Right lung (tissue), 5 donors: Measurements from ENCODE around the gene LRRC56. TPM values are rescaled to one million over a fixed set of nuclear protein-coding genes. Genes with fewer than 3 reads are reported as not detected.

Experiments used
- DNase-seq, 2 donors: peaks; one replicate each; pipeline ENCODE4 v3.0.0-alpha.2; 2013
- polyA plus RNA-seq, 5 donors: library from polyadenylated mRNA; unstranded; fragments of 120-200 nt; gene quantifications; one replicate each; pipeline versions ENCODE4 v1.2.1 to v1.2.3, GENCODE V29; 2013; ENCODE audit warnings: inconsistent platforms in 1 of 5, low replicate concordance in 1 of 5; ENCODE audit not compliant: insufficient read length in 5 of 5, insufficient read depth in 1 of 5

Gene LRRC56
- polyA plus RNA-seq, 5 donors = 2.3 to 5.0 (median 3.3) TPM

DNA sequence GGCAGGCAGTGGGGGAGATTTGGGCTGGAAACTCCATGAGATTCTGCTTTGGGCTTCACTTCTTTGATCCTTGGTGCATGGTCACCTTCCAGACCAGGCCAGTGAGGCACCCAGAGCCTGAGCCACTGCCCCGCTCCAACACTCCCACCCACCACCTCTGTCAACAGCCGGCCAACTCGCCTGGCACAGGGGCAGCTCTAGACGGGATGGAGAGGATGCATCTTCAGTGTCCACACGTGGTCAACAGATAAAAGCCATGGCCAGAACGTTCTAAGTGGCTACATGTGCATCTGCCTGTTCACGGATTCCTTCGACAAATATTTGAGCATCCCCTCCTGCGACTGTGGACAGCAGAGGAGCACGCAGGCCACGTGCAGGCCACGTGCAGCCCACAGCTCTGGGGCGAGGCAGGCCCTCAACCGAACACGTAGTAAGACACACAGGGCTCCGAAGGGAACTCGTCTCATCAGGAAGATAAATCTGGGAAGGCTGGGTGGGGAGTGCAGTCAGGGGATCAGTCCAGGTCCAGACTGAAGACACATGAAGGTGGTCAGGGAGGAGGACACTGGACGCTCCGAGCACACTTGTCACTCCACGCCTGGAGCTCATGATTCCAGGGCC, 1.2 kb downstream of the LRRC56 start:
- DNase-seq = no peak

DNA sequence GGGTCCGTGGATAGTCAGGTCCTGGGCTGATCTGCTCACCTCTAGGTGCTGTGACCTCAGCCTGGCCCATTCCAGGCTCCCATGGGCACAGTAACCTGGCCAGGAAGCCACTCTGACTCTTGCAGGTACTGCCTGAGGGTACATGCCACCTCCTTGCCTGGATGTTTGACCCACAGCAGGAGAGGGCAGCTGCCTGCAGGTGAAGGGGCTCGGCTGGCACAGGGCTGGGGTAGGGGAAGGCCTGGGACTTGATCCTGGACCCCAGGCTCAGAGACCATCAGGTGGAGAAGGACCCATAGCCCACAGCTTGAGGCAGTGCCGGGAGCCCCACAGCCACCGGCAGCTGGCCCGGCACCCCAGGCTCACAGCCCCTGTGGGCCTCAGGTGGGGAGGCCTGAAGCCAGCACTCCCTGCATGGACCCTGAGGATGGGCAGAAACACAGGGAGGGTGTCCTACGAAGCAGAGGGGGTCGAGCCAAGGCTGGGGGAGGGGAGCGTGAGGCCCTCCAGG, 2.7 kb downstream of the LRRC56 start:
- DNase-seq = no peak

DNA sequence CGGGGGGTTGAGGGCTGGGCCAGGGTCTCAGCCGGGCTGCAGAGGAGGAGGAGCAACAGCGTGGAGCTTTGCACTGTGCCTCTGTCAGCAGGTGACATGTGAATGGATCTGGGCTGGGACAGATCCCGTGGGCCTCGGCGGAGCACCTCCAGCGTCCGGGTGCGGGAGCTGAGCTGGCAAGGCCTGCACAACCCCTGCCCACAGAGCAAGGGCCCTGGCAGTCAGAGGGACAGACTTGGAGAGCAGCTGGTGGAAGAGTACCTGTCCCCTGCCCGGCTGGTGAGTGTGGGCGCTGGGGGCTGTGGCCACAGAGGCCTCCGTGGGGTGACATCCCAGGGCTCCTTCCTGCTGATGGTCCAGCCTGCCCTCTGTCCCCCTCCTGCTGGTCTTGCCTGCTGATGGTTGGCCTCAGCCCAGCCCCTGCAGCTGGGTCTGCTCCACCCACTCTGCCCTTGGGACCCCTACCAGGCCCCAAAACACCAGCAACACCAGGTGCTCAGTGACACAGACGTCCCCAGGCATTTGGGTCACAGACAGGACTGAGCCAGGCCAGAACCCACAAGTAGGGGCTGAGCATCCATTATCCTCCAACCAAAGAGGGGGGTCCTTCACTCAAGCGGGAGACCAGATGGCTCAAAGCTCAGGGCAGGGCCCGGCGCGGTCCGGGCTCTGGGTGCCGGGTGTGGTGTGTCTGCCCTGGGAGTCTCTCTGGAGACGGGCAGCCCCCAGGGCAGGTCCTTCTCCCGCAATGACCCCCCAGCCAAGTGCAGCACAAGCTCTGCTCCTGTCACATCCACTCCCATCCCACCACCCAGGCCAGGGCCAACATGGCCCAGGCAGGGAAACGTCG, 3.5 kb downstream of the LRRC56 start:
- no peak for DNase-seq

DNA sequence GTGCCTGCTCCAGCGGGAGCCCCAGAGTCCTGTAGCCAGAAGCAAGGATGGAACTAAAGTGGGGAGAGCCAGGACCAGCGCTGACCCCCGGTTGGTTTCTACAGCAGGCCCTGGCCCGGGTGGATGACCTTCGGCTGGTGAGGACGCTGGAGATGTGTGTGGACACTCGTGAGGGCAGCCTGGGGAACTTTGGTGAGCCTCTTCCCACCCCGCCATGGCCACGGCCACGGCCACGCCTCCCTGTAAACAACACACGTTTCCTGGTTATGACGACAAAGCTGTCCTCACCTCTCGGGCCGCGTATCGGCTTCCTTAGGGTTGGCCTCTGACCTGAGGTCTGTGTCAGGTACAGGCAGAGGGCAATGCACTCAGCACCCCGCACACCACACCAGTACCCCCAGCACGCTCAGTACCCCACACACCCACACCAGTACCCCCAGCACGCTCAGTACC, 4.1 kb downstream of the LRRC56 start:
- no peak for DNase-seq

DNA sequence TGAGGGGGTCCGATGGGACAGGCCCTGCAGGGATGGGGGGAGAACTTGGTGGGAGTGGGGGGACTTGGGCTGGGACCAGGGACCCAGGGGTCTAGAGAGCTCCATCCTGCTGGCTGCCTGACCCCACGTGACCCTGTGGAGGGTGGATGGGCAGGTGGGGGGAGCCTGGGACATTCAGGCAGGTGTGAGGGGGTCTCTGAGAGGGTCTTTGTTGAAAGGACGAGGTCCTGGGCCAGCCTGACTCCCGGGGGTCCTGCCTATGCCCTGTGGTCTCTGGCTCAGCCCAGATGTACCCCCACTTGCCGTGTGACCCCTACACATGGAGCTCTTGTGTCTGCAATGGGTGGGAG, 7.5 kb downstream of the LRRC56 start:
- no peak for DNase-seq

DNA sequence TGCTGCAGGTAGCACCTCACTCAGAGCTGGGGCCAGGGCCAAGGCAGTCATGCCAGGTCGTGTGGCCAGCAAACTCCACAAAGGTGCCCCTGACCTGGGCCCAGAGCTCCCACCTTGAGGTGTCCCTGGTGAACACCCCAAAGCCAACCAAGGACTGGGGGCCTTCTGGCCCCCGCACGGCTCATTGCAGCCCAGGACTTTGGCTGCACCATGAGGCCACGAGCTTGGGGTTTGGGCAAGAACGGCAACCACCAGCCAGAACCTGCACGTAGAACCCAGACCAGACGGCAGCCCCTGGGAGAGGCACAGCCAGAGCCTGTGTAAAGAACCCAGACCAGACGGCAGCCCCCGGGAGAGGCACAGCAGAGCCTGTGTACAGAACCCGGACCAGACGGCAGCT, 7.8 kb downstream of the LRRC56 start:
- no peak for DNase-seq

DNA sequence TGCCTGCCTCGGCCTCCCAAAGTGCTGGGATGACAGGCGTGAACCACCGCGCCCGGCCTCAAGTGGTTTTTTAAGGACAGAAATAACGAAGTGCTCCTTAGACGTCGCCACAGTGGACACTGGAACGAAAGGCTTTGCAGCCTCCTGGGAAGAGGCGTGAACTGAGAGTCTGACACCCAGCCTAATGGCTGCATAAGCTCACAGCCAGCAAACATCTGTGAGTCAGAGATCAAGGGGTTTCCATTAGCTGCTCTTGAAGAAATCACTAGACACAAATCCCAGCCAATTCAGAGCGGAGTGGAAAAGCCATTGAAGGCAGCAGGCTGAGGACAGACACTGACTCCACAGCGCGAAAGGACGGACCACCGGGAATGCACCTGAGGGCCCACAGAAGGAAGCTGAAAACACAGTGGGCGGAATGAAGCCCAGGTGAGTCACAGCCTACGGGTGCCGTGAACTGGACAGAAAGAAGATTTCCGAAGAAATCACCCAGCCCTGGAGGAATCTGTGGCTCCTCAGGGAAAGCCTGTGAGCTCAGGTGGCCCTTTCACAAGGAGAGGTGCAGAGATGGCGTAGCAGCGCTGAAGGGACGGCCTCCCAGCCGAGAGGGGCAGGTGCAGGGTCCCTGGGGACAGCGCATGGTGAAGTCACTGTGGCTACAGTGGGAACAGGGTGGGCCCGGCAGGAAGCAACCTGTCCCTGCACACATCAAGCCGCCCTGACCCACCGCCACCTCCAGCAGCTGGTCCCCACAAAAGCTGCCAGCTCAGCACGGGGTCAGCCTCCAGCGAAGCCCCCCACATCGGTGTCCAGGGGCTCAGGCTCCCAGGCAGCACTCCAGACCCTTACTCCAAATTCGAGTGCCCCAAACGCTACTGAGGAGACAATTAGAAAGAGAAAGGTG, 11.6 kb downstream of the LRRC56 start:
- DNase-seq = no peak

DNA sequence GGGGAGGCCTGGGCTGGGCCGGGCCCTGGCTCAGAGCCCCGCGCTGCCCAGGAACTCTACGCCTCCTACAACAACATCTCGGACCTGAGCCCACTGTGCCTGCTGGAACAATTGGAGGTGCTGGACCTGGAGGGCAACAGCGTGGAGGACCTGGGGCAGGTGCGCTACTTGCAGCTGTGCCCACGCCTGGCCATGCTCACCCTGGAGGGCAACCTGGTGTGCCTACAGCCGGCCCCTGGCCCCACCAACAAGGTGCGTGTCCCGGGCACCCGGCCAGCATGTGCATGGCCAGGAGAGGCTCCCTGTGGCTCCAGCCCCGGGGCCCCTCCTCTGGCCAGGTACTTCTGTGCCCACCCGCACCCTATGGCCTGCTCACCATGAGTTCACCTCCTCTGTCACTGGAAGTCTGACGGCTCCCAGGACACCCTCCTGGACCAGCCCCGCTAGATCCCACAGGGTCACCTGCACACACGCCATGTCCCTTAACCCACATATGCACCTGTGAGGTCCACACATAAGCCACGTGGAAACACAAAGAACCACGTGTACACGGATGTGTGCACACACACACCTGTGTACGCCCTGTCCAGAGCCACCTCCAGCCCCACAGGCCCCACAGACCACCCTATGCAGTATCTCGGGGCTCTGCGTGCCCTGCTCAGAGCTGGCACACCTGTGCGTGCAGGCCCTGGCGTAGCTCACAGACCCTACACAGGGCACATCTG, 12.9 kb downstream of the LRRC56 start:
- DNase-seq = no peak

DNA sequence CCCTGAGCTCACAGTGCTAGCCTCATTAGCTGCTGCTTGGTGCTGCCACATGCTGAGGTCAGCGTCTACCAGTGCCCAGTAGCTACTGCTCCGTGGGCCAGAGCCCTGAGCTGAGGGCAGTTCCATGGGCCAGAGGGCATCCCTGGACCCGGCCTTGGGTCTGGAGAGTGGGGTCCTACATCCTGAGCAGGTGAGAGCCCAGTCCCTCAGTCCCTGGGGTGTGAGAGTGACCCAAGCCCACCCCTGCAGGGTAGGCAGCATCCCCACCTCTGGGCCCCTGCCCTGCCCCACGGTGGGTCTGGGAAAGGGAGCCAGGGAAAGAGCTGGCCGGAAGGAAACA, 13.4 kb downstream of the LRRC56 start:
- no peak for DNase-seq

DNA sequence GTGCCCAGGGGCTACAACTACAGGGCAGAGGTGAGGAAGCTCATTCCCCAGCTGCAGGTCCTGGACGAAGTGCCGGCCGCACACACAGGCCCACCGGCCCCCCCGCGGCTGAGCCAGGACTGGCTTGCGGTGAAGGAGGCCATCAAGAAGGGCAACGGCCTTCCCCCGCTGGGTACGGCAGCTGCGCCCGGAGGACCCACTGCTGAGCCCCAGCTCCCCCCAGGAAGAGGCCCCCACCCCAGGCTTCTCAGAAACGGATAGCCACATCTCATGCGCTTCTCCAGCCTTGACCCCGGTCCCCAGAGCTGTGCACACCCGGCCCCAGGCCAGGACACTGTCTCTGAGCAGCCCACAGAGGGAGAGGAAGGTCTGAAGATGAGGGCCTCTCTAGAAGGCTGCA, 13.8 kb downstream of the LRRC56 start:
- DNase-seq = no peak

DNA sequence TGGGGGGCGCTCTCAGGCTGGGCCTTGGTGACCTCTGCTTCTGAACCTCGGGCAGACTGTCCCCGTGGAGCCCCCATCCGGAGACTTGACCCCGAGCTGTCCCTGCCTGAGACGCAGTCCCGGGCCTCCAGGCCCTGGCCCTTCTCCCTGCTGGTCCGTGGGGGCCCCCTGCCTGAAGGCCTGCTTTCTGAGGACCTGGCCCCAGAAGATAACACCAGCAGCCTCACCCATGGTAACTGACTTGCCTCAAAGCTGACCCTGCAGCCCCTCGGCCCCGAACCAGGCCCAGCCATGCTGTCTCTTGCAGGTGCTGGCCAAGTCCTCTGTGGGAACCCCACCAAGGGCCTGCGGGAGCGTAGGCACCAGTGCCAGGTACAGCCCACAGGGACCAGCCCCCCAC, 14.3 kb downstream of the LRRC56 start:
- no peak for DNase-seq

DNA sequence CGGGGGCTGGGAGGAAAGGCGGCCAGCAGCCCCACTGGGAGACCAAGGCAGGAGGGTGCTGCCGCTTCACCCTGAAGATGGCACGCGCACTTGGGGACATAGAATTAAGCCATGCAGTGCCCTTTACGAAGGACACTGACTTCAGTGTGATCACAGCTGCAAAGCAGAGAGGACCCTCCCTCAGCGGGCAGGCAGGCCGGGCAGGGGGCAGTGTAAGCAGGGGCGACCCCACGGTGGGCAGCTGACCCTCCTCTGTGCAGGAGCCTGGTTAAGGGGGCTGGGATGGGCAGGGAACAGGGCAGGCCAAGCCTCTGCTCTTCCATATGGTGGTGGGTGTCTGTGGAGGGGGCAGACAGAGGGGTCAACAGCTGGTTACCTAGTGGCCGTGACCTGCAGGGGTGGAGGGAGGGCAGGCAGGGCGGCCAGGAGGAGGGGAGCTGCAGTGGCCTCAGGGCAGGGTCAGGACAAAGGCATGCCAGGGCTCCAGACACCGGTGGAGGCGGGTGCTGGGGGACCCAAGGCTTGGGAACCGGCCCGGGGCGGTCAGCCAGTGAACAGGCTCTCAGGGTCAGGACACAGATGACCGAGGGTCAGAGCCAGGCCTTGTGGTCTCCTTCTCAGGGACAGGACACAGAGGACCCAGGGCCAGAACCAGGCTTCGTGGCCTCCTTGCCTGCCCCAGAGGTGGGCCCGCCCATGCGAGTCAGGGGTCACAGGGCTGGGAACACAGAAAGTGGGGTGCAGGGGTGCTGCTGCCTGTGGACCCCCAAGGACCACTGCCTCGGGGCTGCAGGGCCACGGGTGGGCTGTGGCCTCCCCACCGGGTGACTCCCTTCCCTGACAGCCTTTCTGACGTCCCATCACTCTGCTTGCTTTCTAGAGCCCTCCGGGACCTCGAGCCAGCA, 16.0 kb downstream of the LRRC56 start:
- DNase-seq = no peak

DNA sequence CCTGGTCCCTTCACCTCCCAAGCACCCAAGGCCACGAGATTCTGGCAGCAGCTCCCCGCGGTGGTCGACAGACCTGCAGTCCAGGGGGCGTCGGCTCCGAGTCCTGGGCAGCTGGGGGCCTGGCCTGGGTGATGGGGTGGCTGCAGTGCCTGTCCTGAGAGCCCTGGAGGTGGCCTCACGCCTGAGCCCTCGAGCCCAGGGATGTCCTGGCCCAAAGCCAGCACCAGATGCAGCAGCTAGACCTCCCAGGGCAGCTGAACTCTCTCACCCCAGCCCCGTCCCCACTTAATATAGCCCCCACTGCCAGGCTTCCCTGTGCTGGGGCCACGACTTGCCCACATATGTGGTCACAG, 16.6 kb downstream of the LRRC56 start:
- no peak for DNase-seq

DNA sequence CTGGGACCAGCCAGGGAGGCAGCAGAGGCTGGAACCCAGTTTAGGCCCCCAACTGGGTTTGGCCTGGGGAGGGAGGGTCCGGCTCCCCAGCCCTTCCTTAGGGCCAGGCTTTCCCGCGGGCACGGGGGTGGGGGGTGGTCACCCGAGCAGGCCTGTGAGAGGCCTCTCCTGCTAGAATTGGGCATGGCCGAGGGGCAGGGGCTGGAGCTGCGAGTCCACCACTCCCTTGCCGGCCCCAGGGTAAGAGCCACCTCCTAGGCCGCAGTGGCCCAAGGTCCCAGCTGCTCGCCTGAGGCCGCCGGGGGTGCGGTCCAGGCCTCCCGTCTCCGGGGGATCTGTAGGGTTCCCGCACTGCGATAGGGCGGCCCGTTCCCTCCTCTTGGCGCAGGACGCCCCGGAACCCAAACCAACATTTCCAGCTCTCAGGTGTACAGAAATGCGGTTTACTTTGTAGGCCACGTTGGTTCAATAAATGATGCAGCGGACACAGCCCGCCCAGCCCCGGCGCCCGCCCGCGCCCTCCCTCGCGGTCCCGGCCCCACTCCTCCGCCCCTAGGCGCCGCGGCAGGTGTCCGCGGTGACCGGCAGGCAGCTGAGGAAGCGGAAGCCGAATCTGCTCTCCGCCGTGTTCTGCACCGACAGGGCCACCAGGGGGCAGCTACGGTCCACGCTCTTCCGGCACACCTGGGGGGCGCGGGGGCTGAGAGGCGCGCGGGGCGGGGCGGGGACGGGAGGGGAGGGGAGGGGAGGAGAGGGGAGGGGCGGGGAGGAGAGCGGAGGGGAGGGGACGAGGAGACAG, 17.3 kb downstream of the LRRC56 start:
- no peak for DNase-seq

DNA sequence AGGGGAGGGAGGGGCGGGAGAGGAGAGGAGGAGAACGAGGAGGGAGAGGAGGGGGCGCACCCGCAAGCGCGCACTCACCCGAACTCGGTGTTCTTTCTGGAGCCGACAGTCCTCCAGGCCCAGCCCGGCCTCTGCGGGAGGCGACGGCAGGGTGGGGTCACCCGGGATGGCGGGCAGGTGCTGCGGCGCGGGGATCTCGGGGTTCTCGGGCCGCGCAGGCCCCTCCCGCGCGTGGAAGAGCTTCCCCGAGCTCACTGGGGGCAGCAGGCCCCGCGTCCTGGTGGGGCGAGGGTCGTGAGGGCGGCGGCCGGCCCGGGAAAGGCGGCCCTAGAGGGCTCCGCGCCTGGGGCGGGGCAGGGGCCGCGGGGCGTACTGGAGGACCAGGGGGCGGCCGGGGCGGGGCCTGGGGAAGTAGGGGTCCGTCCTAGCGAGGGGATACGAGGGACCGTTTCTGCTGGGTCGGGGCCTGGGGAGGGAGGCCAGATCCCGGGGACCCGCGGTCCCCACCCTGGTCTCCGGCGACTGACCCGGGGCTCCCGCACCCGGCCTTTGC, 18.0 kb downstream of the LRRC56 start:
- DNase-seq = no peak

DNA sequence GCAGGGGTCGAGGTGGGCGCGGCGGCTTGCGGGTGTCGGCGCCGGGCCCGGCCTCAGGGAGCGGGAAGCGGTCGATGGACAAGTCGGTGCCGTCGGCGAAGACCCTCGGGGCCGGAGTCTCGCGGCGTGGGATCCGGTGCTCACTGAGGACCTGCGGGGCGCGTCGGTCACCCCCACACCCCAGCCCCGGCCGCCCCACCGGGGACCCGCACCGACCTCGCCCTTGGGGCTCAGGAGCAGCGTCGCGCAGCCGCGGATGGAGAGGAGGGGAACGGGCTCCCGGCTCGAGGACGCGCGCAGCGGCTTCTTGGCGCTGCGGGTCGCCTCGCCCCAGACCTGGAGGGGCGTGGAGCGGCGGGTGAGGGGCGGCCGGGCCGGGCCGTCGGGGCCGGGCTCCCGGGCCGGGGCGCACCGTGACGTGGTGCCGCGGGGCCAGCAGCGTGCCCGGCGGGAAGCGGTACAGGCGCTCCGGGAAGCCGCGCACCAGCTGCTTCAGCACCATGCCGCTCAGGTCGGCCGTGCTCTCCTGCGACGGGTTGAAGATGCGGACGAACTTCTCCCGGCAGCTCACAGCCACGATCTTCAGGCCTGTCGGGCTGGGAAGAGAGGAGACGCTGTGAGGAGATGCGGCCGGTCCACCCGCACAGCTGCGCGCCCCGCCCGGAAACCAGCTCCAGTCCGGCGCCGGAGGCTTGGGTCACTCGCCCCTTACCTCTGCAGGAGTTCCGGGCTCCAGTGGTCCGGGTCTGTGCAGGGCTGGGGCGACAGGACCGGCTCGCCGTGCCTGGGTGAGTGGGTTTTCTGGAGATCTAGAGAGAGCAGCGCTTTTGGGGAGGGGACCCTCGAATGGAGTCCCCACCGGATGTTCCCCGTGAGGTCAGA, 18.7 kb downstream of the LRRC56 start:
- no peak for DNase-seq

DNA sequence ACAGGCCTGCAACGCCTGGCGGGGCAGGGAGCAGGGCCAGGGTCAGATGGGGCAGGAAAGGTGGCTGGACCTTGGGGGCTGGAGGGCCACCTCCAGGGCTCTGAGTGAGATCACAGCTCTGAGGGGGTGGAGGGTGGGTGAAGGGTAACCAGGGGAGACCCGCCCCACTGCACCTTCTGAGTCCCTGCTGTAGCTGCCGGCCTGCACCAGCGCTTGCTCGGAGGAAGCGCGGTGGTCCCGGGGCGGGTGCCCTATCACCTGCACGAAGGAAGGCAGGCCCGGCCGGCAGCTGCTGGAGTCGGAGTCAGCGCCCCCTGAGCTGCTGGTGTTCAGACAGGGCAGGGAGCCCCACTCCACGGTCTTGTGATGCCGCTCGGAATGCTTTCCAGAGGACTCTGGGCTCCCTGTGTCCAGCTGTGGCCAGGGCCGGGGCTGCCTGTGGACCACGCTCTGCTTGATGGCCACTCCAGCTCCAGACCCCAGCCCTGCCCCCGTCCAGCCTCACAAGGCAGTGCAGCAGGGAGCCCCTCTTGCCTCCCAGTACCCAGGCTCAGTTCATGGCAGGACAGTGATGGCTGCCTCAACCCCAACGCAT, 19.4 kb downstream of the LRRC56 start:
- no peak for DNase-seq
